Breast epithelium (tissue), 3 donors: ENCODE data around the gene CUBN.

Experiments used
- CTCF ChIP-seq, 3 donors: fragments of 450-650 bp; IDR thresholded peaks; one replicate each; pipeline ENCODE4 v1.5.1; 2016 to 2017; ENCODE audit warnings: antibody characterized with exemption in 3 of 3, mild to moderate bottlenecking in 3 of 3, moderate library complexity in 3 of 3
- POLR2A ChIP-seq: fragments of 450-650 bp; IDR thresholded peaks from one replicate; pipeline ENCODE4 v1.6.1; 2016; ENCODE audit warnings: antibody characterized with exemption, mild to moderate bottlenecking, moderate library complexity
- POLR2AphosphoS5 ChIP-seq, 3 donors: sonication (generic); formaldehyde crosslinking; IDR thresholded peaks; one replicate each; pipeline ENCODE4 v1.6.1; 2017; ENCODE audit warnings: antibody characterized with exemption in 3 of 3

- no peak for TF ChIP-seq CTCF (IDR thresholded peaks at IDR 0.05)
- TF ChIP-seq POLR2A, result no peak
- TF ChIP-seq POLR2AphosphoS5 (IDR thresholded peaks at IDR 0.05), result no peak
Observed at GRCh38 chr10:17166699-17167098, 37.1 kb upstream of the CUBN start.
